HEK293 (cell line): ENCODE measurements around the gene RPL7A.

Experiments used
- CTCF ChIA-PET: fragments of 350-600 bp; formaldehyde crosslinking; extraction: SDS; loops from one replicate; lab custom pipeline; 2021; ENCODE audit warnings: antibody characterized with exemption; lab: Yijun Ruan, JAX
- POLR2A ChIA-PET: fragments of 300-600 bp; formaldehyde crosslinking; extraction: SDS; loops from one replicate; lab custom pipeline; 2020; ENCODE audit warnings: antibody characterized with exemption, inconsistent platforms; lab: Yijun Ruan, JAX
- H3K27ac ChIP-seq: fragments of 200-500 bp; sonication (Bioruptor generic); 2 replicates; pipeline ENCODE4 v1.5.1; 2014; ENCODE audit warnings: low read depth, low read length, control low read depth, inconsistent platforms; ENCODE audit errors: extremely low read depth
- H3K36me3 ChIP-seq, 2 experiments: fragments of 200-500 bp in 1 of 2; sonication (Bioruptor generic) in 1 of 2; 1 replicate in 1 of 2; 2 replicates in 1 of 2; pipeline ENCODE4 v1.5.1; 2014 to 2017; ENCODE audit warnings: inconsistent platforms in 2 of 2, low read length in 2 of 2; ENCODE audit not compliant: control insufficient read depth in 2 of 2, insufficient read depth in 1 of 2
- H3K4me1 ChIP-seq: fragments of 200-500 bp; sonication (Bioruptor generic); 2 replicates; pipeline ENCODE4 v1.5.1; 2014; ENCODE audit warnings: mild to moderate bottlenecking, low read length, inconsistent platforms; ENCODE audit not compliant: control insufficient read depth, insufficient read depth
- H3K4me3 ChIP-seq: 2 replicates; pipeline ENCODE4 v1.5.1; 2011; ENCODE audit warnings: low read depth, mild to moderate bottlenecking, control low read depth, low read length, moderate library complexity
- H3K9me3 ChIP-seq: fragments of 200-500 bp; sonication (Bioruptor generic); 2 replicates; pipeline ENCODE4 v1.5.1; 2014; ENCODE audit warnings: low read depth, low read length, inconsistent platforms; ENCODE audit not compliant: control insufficient read depth, insufficient read depth
- GLIS2 ChIP-seq: fragments of 450-650 bp; formaldehyde crosslinking; IDR thresholded peaks from 2 replicates; pipeline ENCODE4 v1.5.1; 2016; ENCODE audit warnings: missing biosample characterization, missing genetic modification characterization
- HOXC10 ChIP-seq: sonication (generic); formaldehyde crosslinking; IDR thresholded peaks from 2 replicates; pipeline ENCODE4 v1.8.1; 2023; ENCODE audit warnings: mild to moderate bottlenecking, missing genetic modification reagents
- WT1 ChIP-seq: fragments of 450-650 bp; formaldehyde crosslinking; IDR thresholded peaks from 2 replicates; pipeline ENCODE4 v1.5.1; 2016; ENCODE audit warnings: missing biosample characterization, missing genetic modification characterization
- ZNF132 ChIP-seq: fragments of 450-650 bp; formaldehyde crosslinking; IDR thresholded peaks from 2 replicates; pipeline ENCODE4 v1.5.1; 2017; ENCODE audit warnings: missing biosample characterization, missing genetic modification characterization, borderline replicate concordance
- ZNF174 ChIP-seq: fragments of 450-650 bp; formaldehyde crosslinking; IDR thresholded peaks from 2 replicates; pipeline ENCODE4 v1.5.0; 2017; ENCODE audit warnings: missing biosample characterization, mild to moderate bottlenecking, missing genetic modification characterization
- ZNF184 ChIP-seq: fragments of 450-650 bp; IDR thresholded peaks from 2 replicates; pipeline ENCODE4 v1.5.1; 2018; ENCODE audit warnings: missing biosample characterization, mild to moderate bottlenecking, missing genetic modification characterization
- ZNF37A ChIP-seq: fragments of 450-650 bp; IDR thresholded peaks from 2 replicates; pipeline ENCODE4 v1.5.1; 2018; ENCODE audit warnings: missing biosample characterization, missing genetic modification characterization
- ZNF416 ChIP-seq: fragments of 450-650 bp; formaldehyde crosslinking; IDR thresholded peaks from 2 replicates; pipeline ENCODE4 v1.5.1; 2016; ENCODE audit warnings: missing biosample characterization, missing genetic modification characterization
- ZNF48 ChIP-seq: fragments of 450-650 bp; formaldehyde crosslinking; IDR thresholded peaks from 2 replicates; pipeline ENCODE4 v1.5.1; 2016; ENCODE audit warnings: missing biosample characterization, missing genetic modification characterization
- ZNF585B ChIP-seq: fragments of 450-650 bp; formaldehyde crosslinking; IDR thresholded peaks from 2 replicates; pipeline ENCODE4 v1.5.1; 2016; ENCODE audit warnings: missing biosample characterization, missing genetic modification characterization
- ZNF623 ChIP-seq: fragments of 450-650 bp; formaldehyde crosslinking; IDR thresholded peaks from 2 replicates; pipeline ENCODE4 v1.5.1; 2016; ENCODE audit warnings: missing biosample characterization, missing genetic modification characterization
- ZNF660 ChIP-seq: fragments of 450-650 bp; IDR thresholded peaks from 2 replicates; pipeline ENCODE4 v1.5.1; 2018; ENCODE audit warnings: missing biosample characterization, mild to moderate bottlenecking, missing genetic modification characterization
- ZNF701 ChIP-seq: fragments of 450-650 bp; formaldehyde crosslinking; IDR thresholded peaks from 2 replicates; pipeline ENCODE4 v1.5.1; 2016; ENCODE audit warnings: missing biosample characterization, missing genetic modification characterization
- ZNF76 ChIP-seq: fragments of 450-650 bp; formaldehyde crosslinking; IDR thresholded peaks from 2 replicates; pipeline ENCODE4; 2016; ENCODE audit warnings: low read depth, missing biosample characterization, missing genetic modification characterization, borderline replicate concordance
- ZNF843 ChIP-seq: fragments of 450-650 bp; formaldehyde crosslinking; IDR thresholded peaks from 2 replicates; pipeline ENCODE4 v1.5.1; 2016; ENCODE audit warnings: missing biosample characterization, missing genetic modification characterization
- ZSCAN5A ChIP-seq: fragments of 450-650 bp; formaldehyde crosslinking; IDR thresholded peaks from 2 replicates; pipeline ENCODE4 v1.5.1; 2016; ENCODE audit warnings: missing biosample characterization, missing genetic modification characterization
- TF ChIP-seq, protein P1 (sequence below): fragments of 450-650 bp; formaldehyde crosslinking; IDR thresholded peaks from 2 replicates; pipeline ENCODE4 v1.5.1; 2017; ENCODE audit warnings: missing biosample characterization, missing genetic modification characterization
- TF ChIP-seq, protein P2 (sequence below): fragments of 450-650 bp; formaldehyde crosslinking; IDR thresholded peaks from 2 replicates; pipeline ENCODE4 v1.5.1; 2017; ENCODE audit warnings: missing biosample characterization, missing genetic modification characterization
- TF ChIP-seq, protein P3 (sequence below): fragments of 450-650 bp; formaldehyde crosslinking; IDR thresholded peaks from 2 replicates; pipeline ENCODE4 v1.5.1; 2016; ENCODE audit warnings: missing biosample characterization, missing genetic modification characterization, low read depth

RPL7A gene

GRCh38 chr9:133306242-133307204, 41.5 kb upstream of the RPL7A start:
- no peak for TF ChIP-seq ZNF174 (tag by site-specific recombination)
- TF ChIP-seq ZSCAN5A = no peak
- no peak for TF ChIP-seq ZNF843 (tag by site-specific recombination)
- TF ChIP-seq, protein P1, sequence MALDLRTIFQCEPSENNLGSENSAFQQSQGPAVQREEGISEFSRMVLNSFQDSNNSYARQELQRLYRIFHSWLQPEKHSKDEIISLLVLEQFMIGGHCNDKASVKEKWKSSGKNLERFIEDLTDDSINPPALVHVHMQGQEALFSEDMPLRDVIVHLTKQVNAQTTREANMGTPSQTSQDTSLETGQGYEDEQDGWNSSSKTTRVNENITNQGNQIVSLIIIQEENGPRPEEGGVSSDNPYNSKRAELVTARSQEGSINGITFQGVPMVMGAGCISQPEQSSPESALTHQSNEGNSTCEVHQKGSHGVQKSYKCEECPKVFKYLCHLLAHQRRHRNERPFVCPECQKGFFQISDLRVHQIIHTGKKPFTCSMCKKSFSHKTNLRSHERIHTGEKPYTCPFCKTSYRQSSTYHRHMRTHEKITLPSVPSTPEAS (tag by site-specific recombination) = no peak
- TF ChIP-seq ZNF37A (tag by site-specific recombination) = no peak
- no peak for TF ChIP-seq ZNF660 (tag by site-specific recombination)
- no peak for TF ChIP-seq ZNF701
- no peak for TF ChIP-seq ZNF132
- TF ChIP-seq WT1 (tag by site-specific recombination) = no peak
- TF ChIP-seq ZNF623 (tag by site-specific recombination) = no peak
- no peak for TF ChIP-seq ZNF48 (tag by site-specific recombination)
- TF ChIP-seq, all 188 proteins: peak for 0
- CTCF ChIA-PET = interaction anchor here (0.8 to 2.9 kb wide), 6 partner anchors 14 to 125 kb away, joined by 3 to 12 read pairs (median 4); no protein-coding TSS in a partner anchor
- POLR2A ChIA-PET = no interaction called here
- Histone ChIP-seq H3K36me3 (no peaks in the 10 kb centered on the region), H3K4me3 (no peak overlapping the region), H3K27ac (no peak overlapping the region), H3K4me1 (no peaks in the 10 kb centered on the region), H3K9me3 (no peaks in the 10 kb centered on the region)

GRCh38 chr9:133307301-133307700, 40.7 kb upstream of the RPL7A start:
- H3K4me1 ChIP-seq = no peaks in the 10 kb centered on the region
- POLR2A ChIA-PET = no interaction called here
- no peak overlapping the region for H3K4me3 ChIP-seq
- no peak overlapping the region for H3K27ac ChIP-seq
- no peaks in the 10 kb centered on the region for H3K36me3 ChIP-seq
- TF ChIP-seq ZNF184 (tag by site-specific recombination) (no peak), ZNF76 (no peak), ZNF843 (tag by site-specific recombination) (no peak), ZNF585B (tag by site-specific recombination) (no peak), ZNF416 (tag by site-specific recombination) (no peak), GLIS2 (no peak), HOXC10 (no peak)
- TF ChIP-seq, protein P2, sequence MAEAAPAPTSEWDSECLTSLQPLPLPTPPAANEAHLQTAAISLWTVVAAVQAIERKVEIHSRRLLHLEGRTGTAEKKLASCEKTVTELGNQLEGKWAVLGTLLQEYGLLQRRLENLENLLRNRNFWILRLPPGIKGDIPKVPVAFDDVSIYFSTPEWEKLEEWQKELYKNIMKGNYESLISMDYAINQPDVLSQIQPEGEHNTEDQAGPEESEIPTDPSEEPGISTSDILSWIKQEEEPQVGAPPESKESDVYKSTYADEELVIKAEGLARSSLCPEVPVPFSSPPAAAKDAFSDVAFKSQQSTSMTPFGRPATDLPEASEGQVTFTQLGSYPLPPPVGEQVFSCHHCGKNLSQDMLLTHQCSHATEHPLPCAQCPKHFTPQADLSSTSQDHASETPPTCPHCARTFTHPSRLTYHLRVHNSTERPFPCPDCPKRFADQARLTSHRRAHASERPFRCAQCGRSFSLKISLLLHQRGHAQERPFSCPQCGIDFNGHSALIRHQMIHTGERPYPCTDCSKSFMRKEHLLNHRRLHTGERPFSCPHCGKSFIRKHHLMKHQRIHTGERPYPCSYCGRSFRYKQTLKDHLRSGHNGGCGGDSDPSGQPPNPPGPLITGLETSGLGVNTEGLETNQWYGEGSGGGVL (tag by site-specific recombination) = no peak
- TF ChIP-seq, protein P3, sequence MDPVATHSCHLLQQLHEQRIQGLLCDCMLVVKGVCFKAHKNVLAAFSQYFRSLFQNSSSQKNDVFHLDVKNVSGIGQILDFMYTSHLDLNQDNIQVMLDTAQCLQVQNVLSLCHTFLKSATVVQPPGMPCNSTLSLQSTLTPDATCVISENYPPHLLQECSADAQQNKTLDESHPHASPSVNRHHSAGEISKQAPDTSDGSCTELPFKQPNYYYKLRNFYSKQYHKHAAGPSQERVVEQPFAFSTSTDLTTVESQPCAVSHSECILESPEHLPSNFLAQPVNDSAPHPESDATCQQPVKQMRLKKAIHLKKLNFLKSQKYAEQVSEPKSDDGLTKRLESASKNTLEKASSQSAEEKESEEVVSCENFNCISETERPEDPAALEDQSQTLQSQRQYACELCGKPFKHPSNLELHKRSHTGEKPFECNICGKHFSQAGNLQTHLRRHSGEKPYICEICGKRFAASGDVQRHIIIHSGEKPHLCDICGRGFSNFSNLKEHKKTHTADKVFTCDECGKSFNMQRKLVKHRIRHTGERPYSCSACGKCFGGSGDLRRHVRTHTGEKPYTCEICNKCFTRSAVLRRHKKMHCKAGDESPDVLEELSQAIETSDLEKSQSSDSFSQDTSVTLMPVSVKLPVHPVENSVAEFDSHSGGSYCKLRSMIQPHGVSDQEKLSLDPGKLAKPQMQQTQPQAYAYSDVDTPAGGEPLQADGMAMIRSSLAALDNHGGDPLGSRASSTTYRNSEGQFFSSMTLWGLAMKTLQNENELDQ = no peak
- CTCF ChIA-PET = interaction anchor here (0.6 to 2.9 kb wide), 4 partner anchors 68 to 125 kb away, joined by 3 to 12 read pairs (median 4); no protein-coding TSS in a partner anchor
- no peaks in the 10 kb centered on the region for H3K9me3 ChIP-seq
